HG03103 (cell line): ENCODE measurements around the gene GBGT1.
A peak's percentile ranks its signal among the peaks of the same experiment; 100 is the strongest.

Experiments
- ATAC-seq: cut with Tn5 transposase; IDR thresholded peaks from one replicate; pipeline ENCODE4 v1.9.1; 2021; ENCODE audit warnings: low read depth; ENCODE audit not compliant: unreplicated experiment

Gene GBGT1

GRCh38 chr9:133166392-133166791, 2.7 kb upstream of the GBGT1 start:
- ATAC-seq, result no peak

GRCh38 chr9:133165452-133165730, 1.7 kb upstream of the GBGT1 start:
- ATAC-seq, result no peak

- no peak for ATAC-seq
Observed at GRCh38 chr9:133164191-133164590, 477 bp upstream of the GBGT1 start.

GRCh38 chr9:133162861-133163503, 732 bp downstream of the GBGT1 start:
- ATAC-seq, result no peak

- ATAC-seq, result no peak
Observed at GRCh38 chr9:133161547-133161950, 2.2 kb downstream of the GBGT1 start.

- no peak for ATAC-seq
Observed at GRCh38 chr9:133160742-133161546, 2.8 kb downstream of the GBGT1 start.

GRCh38 chr9:133158695-133159094, 5.0 kb downstream of the GBGT1 start:
- no peak for ATAC-seq

- no peak for ATAC-seq
Observed at GRCh38 chr9:133155156-133155555, 8.6 kb downstream of the GBGT1 start.

- ATAC-seq, result no peak
Observed at GRCh38 chr9:133154097-133154989, 9.4 kb downstream of the GBGT1 start.

- no peak for ATAC-seq
Observed at GRCh38 chr9:133153227-133154096, 10.3 kb downstream of the GBGT1 start.

GRCh38 chr9:133151601-133152525, 11.9 kb downstream of the GBGT1 start:
- ATAC-seq, result no peak

- no peak for ATAC-seq
Observed at GRCh38 chr9:133151041-133151440, 12.7 kb downstream of the GBGT1 start.

GRCh38 chr9:133149130-133150015, 14.3 kb downstream of the GBGT1 start:
- peak; percentile 50 for ATAC-seq

- ATAC-seq, result peak; percentile 13
Observed at GRCh38 chr9:133148199-133149129, 15.2 kb downstream of the GBGT1 start.

- no peak for ATAC-seq
Observed at GRCh38 chr9:133147412-133148198, 16.1 kb downstream of the GBGT1 start.

- ATAC-seq, result no peak
Observed at GRCh38 chr9:133146746-133147411, 16.8 kb downstream of the GBGT1 start.
